ENCODE measurements around the gene ETV7. TPM values are rescaled to one million over a fixed set of nuclear protein-coding genes. Genes with fewer than 3 reads are reported as not detected.

ETV7 gene
- total and polyA plus RNA-seq, 2 of the 13 experiments (the other 11 are each of a cell fraction or from before 2014, with no cell fraction given) = not detected

DNA sequence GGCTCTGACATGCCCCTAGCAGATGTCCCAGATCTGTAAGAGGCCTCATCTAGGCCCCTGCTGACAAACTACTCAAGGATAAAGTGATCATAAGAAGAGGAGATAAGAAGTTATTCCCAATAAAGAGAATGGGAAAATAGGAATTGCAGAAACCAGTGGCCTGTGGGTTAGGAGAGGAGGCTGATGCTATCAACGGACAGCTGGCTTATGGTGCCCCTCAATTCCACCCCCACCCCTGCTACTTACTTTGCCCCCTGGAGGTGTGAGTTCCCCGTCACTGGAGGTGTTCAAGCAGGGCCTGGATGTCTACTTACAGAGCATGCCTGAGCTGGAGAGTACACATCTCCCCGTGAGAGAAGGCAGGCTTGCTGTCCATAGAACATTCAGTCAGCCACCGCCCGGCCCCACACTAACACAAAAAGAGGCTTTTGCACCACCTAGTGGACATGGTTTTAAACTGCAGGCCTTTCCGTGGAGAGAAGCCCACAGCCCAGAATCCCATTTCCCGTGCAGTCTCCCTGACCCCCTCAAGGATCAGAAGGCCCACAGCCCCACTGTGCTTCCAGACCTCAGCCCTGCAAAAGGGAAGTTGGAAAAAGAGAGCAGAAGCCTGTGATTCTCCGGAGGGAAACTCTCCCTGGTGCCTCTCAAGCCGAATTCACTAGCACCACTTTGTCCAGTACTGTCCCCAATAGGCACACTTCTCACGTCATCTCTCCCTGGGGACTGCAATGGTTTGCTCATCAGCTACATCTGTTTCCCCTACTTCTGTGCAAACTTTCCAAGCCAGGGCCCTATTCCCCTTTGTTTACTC, 27.0 kb downstream of the ETV7 start (continued):
- TF ChIP-seq ZBTB7B (CRISPR knock-in tag; IDR thresholded peaks at IDR 0.05) (no peak), ZNF644 (CRISPR knock-in tag; IDR thresholded peaks at IDR 0.05; ENCODE audit: low read depth) (no peak), TFDP2 (CRISPR knock-in tag; IDR thresholded peaks at IDR 0.05) (no peak), ZNF530 (CRISPR knock-in tag; IDR thresholded peaks at IDR 0.05; ENCODE audit: low read depth) (no peak), MTA3 (CRISPR knock-in tag; IDR thresholded peaks at IDR 0.05) (no peak), ZNF556 (CRISPR knock-in tag; IDR thresholded peaks at IDR 0.05; ENCODE audit: borderline replicate concordance) (peak; percentile 44; the same call in 1 of the 2 replicates), ZNF264 (CRISPR knock-in tag; IDR thresholded peaks at IDR 0.05) (0 out of 2 replicates have a peak, but pooled peaks have one; percentile 43), SMAD3 (CRISPR knock-in tag; IDR thresholded peaks at IDR 0.05) (no peak), MAX (IDR thresholded peaks at IDR 0.05) (no peak), KMT2B (CRISPR knock-in tag; IDR thresholded peaks at IDR 0.05) (no peak), ZFP41 (CRISPR knock-in tag; IDR thresholded peaks at IDR 0.05; ENCODE audit: borderline replicate concordance) (no peak), SMC3 (IDR thresholded peaks at IDR 0.05; ENCODE audit: low read length) (peak; percentile 95), TBP (CRISPR knock-in tag; IDR thresholded peaks at IDR 0.05) (no peak), PCBP1 (IDR thresholded peaks at IDR 0.05; ENCODE audit: borderline replicate concordance, low read depth, low read length) (no peak), MYNN (CRISPR knock-in tag; IDR thresholded peaks at IDR 0.05; ENCODE audit: low read depth) (no peak), KLF13 (CRISPR knock-in tag; IDR thresholded peaks at IDR 0.05) (no peak), STAT5B (CRISPR knock-in tag; IDR thresholded peaks at IDR 0.05) (no peak), SP5 (CRISPR knock-in tag; IDR thresholded peaks at IDR 0.05; ENCODE audit: borderline replicate concordance, low read depth) (no peak), ARID5B (CRISPR knock-in tag; IDR thresholded peaks at IDR 0.05) (0 out of 2 replicates have a peak, but pooled peaks have one; percentile 21), ZKSCAN8 (CRISPR knock-in tag; IDR thresholded peaks at IDR 0.05; ENCODE audit: borderline replicate concordance) (peak; percentile 51; the same call in 1 of the 2 replicates), SAFB2 (CRISPR knock-in tag; IDR thresholded peaks at IDR 0.05; ENCODE audit: borderline replicate concordance, low read depth) (no peak), SAP130 (CRISPR knock-in tag; IDR thresholded peaks at IDR 0.05; ENCODE audit: low read depth) (peak; percentile 50)
